Right lobe of liver (tissue), 6 donors: Measurements from ENCODE around the gene UCHL5. TPM values are rescaled to one million over a fixed set of nuclear protein-coding genes. Genes with fewer than 3 reads are reported as not detected.
"Not testable (repeated sequence)": the region's sequence is repeated elsewhere in the genome, so short reads cannot be mapped to it uniquely, and the experiment has no call there.

Experiments
- ATAC-seq, 4 donors: fragments of 200-7000 bp; cut with Tn5 transposase; one replicate each; pipeline ENCODE4 v1.9.1; 2020; ENCODE audit warnings: mild to moderate bottlenecking in 4 of 4, moderate library complexity in 4 of 4
- DNase-seq, 3 donors: peaks; one replicate each; pipeline ENCODE4 v3.0.0-alpha.2; 2020
- H3K27ac ChIP-seq, 3 donors: fragments of 200-600 bp; one replicate each; pipeline ENCODE4 v1.8.0; 2022
- H3K27me3 ChIP-seq, 2 donors: fragments of 200-600 bp; one replicate each; pipeline ENCODE4 v1.8.0; 2022
- H3K36me3 ChIP-seq, 4 donors: fragments of 200-600 bp; sonication (generic) in 1 of 4; one replicate each; pipeline versions ENCODE4 v1.5.1 to v1.8.0; 2017 to 2022; ENCODE audit warnings: control low read depth in 1 of 4
- H3K4me1 ChIP-seq, 4 donors: fragments of 200-600 bp; sonication (generic) in 1 of 4; one replicate each; pipeline versions ENCODE4 v1.5.1 to v1.8.0; 2017 to 2022; ENCODE audit warnings: control low read depth in 1 of 4
- H3K4me3 ChIP-seq, 3 donors: fragments of 200-600 bp; one replicate each; pipeline ENCODE4 v1.8.0; 2022
- H3K9me3 ChIP-seq, 4 donors: fragments of 200-600 bp; sonication (generic) in 1 of 4; one replicate each; pipeline versions ENCODE4 v1.5.1 to v1.8.0; 2017 to 2022; ENCODE audit warnings: control low read depth in 1 of 4
- POLR2A ChIP-seq: fragments of 450-650 bp; IDR thresholded peaks from one replicate; pipeline ENCODE4 v1.6.1; 2017; ENCODE audit warnings: antibody characterized with exemption, mild to moderate bottlenecking
- WGBS: methylation state at CpG from one replicate; pipeline ENCODE4 v1.1.6; 2018; ENCODE audit warnings: low coverage, low lambda C conversion rate; ENCODE audit not compliant: insufficient coverage; ENCODE audit errors: missing lambda C conversion rate; 5-methylcytosine and 5-hydroxymethylcytosine counted together
- intact Hi-C, 2 donors: fragments of 100-400 bp; cut with DNase I; formaldehyde crosslinking; loops; one replicate each; pipeline versions ENCODE4 v1.11.2 to v1.14.1; 2022
- total RNA-seq, 6 experiments: library from RNA; depleted of rRNA in 2 of 6; stranded (reverse); fragments of >200 nt in 2 of 6; fragmentation: NEBNext Ultra II Directional in 3 of 6; extraction: Animal tissue kit (Norgen Biotek cat#: 25700) in 3 of 6; gene quantifications; one replicate each; pipeline versions ENCODE4 v1.1.0 to v1.2.4, GENCODE V29; 2016 to 2023
- TF ChIP-seq, protein P1 (sequence below), 4 donors: fragments of 200-600 bp in 3 of 4; fragments of 450-650 bp in 1 of 4; IDR thresholded peaks; one replicate each; pipeline versions ENCODE4 v1.5.1 to v1.8.0; 2016 to 2022; ENCODE audit warnings: antibody characterized with exemption in 4 of 4, mild to moderate bottlenecking in 2 of 4
- donor health status: DM: no; HTN: yes; CAD: no.
- donor health status: DM: no; HTN: no; CAD: no.
- donor health status: DM: no; HTN: no; CAD: no.
- donor health status: DM: no; HTN: yes; CAD: no.
- donor health status: DM: no; HTN: yes; CAD: no.

Gene UCHL5
- total RNA-seq, 6 experiments from 2014 or later = 11.5 to 28.6 (median 22.3) TPM

- TF ChIP-seq, protein P1, sequence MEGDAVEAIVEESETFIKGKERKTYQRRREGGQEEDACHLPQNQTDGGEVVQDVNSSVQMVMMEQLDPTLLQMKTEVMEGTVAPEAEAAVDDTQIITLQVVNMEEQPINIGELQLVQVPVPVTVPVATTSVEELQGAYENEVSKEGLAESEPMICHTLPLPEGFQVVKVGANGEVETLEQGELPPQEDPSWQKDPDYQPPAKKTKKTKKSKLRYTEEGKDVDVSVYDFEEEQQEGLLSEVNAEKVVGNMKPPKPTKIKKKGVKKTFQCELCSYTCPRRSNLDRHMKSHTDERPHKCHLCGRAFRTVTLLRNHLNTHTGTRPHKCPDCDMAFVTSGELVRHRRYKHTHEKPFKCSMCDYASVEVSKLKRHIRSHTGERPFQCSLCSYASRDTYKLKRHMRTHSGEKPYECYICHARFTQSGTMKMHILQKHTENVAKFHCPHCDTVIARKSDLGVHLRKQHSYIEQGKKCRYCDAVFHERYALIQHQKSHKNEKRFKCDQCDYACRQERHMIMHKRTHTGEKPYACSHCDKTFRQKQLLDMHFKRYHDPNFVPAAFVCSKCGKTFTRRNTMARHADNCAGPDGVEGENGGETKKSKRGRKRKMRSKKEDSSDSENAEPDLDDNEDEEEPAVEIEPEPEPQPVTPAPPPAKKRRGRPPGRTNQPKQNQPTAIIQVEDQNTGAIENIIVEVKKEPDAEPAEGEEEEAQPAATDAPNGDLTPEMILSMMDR (IDR thresholded peaks at IDR 0.05) = no peak
- no peak for TF ChIP-seq POLR2A
- H3K36me3 ChIP-seq = no peaks in the 10 kb centered on the region
- no peak overlapping the region for H3K27ac ChIP-seq
- H3K9me3 ChIP-seq = no peaks in the 10 kb centered on the region
- ATAC-seq = no peak
- H3K4me3 ChIP-seq = no peak overlapping the region
- WGBS = 85% methylated on average over 3 of the region's 3 CpGs
- intact Hi-C loops = no loop called here
- H3K4me1 ChIP-seq = peaks cover 0 to 12% (median 0%) of the 10 kb centered on the region in 4 donors
- H3K27me3 ChIP-seq = no peaks in the 10 kb centered on the region
- no peak for DNase-seq
Observed at GRCh38 chr1:193040011-193040410, 19.1 kb downstream of the UCHL5 start.

GRCh38 chr1:193036337-193037047 lies 22.7 kb downstream of the UCHL5 start:
- Histone ChIP-seq H3K36me3 (no peaks in the 10 kb centered on the region), H3K9me3 (no peaks in the 10 kb centered on the region), H3K4me3 (peak overlapping the region in 1 of 3 donors; percentile 28), H3K27ac (peak overlapping the region in 2 of 3 donors; percentile 45 to 62), H3K4me1 (peaks cover 0 to 12% (median 0%) of the 10 kb centered on the region in 4 donors), H3K27me3 (no peaks in the 10 kb centered on the region)
- TF ChIP-seq POLR2A = no peak
- TF ChIP-seq, protein P1 (IDR thresholded peaks at IDR 0.05) = no peak
- ATAC-seq (peak; percentile 80 to 92 (median 88)), DNase-seq (no peak)
- 44% methylated on average over 3 of the region's 3 CpGs for WGBS
- intact Hi-C loops = no loop called here

DNA sequence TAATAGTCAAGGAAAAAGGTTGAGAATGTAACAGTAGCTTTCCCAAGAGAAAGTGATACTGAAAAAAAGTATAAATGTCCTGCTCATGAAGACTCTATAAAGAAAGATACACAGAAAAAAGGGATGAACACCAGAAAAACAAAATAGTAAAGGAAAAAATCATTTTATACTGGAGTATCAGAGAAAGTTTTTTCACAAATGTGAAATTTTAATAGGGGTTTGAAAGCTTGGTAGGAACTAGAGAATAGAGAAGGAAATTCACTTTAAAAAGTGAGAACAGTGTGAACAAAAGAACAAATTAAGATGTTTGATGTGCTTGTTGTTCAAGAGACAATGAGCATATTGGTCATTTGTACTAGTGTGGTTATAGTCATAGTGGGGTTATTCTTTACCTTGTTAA lies 25.6 kb downstream of the UCHL5 start:
- H3K9me3 ChIP-seq = no peaks in the 10 kb centered on the region
- no peak for ATAC-seq
- intact Hi-C loops = no loop called here

GRCh38 chr1:193032643-193033427 lies 26.3 kb downstream of the UCHL5 start:
- H3K4me1 ChIP-seq, H3K27ac ChIP-seq, H3K36me3 ChIP-seq, intact Hi-C loops, H3K4me3 ChIP-seq, ATAC-seq, DNase-seq, H3K9me3 ChIP-seq, H3K27me3 ChIP-seq: not testable (repeated sequence)
- 88% methylated on average over 9 of the region's 9 CpGs for WGBS

More for the DNA sequence above, 25.6 kb downstream of the UCHL5 start:
- Histone ChIP-seq H3K4me3 (no peak overlapping the region), H3K4me1 (peaks cover 0 to 12% (median 0%) of the 10 kb centered on the region in 4 donors), H3K27ac (no peak overlapping the region), H3K36me3 (peaks cover 0 to 5% (median 0%) of the 10 kb centered on the region in 4 donors), H3K27me3 (no peaks in the 10 kb centered on the region)
- TF ChIP-seq, protein P1 (IDR thresholded peaks at IDR 0.05) = no peak
- TF ChIP-seq POLR2A = no peak
- DNase-seq = no peak

DNA sequence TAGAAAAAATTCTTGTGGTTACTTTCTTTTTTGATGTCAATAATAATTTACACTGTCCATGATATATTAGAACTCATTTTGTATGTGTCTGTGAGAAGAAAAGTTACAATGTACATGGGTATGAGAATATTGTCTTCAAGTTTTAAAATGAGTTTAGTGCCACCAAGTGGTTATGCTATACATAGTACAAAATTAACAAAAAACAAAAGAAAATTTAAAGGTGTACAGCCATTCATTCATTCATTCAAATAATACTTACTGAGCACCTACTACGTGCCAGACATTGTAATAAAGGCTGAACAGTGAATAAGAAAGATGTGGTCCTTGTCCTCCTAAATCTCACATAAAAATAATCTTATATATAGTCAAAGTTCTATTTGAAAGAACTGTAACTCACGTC lies 27.7 kb downstream of the UCHL5 start:
- Histone ChIP-seq H3K9me3 (no peaks in the 10 kb centered on the region), H3K36me3 (peaks cover 0 to 14% (median 0%) of the 10 kb centered on the region in 4 donors), H3K4me3 (no peak overlapping the region), H3K4me1 (no peaks in the 10 kb centered on the region), H3K27me3 (no peaks in the 10 kb centered on the region), H3K27ac (no peak overlapping the region)
- intact Hi-C loops = no loop called here
- 65% methylated on average over 2 of the region's 2 CpGs for WGBS
- no peak for DNase-seq
- no peak for TF ChIP-seq POLR2A
- TF ChIP-seq, protein P1 (IDR thresholded peaks at IDR 0.05) = peak; percentile 17 to 42 (median 32)
- peak in 3 of 4 donors; percentile 35 to 59 (median 58) for ATAC-seq
